Umbilical cord (tissue), 2 donors: ENCODE results near the gene S1PR4. TPM values are rescaled to one million over a fixed set of nuclear protein-coding genes. Genes with fewer than 3 reads are reported as not detected.

Experiments
- DNase-seq: peaks from one replicate; pipeline ENCODE4 v3.0.0-alpha.2; 2015; ENCODE audit warnings: low spot score
- total RNA-seq: library from RNA; depleted of rRNA; stranded (reverse); fragments of >200 nt; gene quantifications from one replicate; pipeline ENCODE4 v1.2.3, GENCODE V29; 2014; ENCODE audit warnings: low replicate concordance; ENCODE audit not compliant: insufficient read depth

Gene S1PR4, protein sequence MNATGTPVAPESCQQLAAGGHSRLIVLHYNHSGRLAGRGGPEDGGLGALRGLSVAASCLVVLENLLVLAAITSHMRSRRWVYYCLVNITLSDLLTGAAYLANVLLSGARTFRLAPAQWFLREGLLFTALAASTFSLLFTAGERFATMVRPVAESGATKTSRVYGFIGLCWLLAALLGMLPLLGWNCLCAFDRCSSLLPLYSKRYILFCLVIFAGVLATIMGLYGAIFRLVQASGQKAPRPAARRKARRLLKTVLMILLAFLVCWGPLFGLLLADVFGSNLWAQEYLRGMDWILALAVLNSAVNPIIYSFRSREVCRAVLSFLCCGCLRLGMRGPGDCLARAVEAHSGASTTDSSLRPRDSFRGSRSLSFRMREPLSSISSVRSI
- 1.7 TPM for total RNA-seq

DNA sequence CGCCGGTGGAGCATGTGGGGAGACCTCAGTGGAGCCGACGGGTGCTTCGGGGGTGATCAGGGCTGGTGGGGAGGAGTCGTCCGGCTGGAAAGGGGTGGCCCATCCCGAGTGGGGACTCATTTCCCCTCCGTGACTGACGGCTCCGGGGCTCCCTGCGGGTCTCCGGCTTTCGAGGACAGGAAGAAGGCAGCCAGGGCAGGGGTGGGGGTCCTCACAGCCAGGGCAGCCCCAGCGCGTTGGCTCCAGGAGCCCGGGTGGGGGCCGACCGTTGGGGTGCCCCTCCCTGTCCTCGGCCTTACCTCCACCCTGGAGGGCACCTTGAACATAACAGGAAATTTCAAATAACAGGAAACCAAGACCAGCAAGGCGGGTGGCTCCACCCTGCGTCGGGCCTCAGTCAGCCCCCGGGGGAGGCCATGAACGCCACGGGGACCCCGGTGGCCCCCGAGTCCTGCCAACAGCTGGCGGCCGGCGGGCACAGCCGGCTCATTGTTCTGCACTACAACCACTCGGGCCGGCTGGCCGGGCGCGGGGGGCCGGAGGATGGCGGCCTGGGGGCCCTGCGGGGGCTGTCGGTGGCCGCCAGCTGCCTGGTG, at the start of gene S1PR4:
Gene S1PR4, plus strand, starts transcription at position 393 of the 596 bp plus-strand sequence. Its CDS starts 24 bp downstream, at position 417.
- no peak for DNase-seq

DNA sequence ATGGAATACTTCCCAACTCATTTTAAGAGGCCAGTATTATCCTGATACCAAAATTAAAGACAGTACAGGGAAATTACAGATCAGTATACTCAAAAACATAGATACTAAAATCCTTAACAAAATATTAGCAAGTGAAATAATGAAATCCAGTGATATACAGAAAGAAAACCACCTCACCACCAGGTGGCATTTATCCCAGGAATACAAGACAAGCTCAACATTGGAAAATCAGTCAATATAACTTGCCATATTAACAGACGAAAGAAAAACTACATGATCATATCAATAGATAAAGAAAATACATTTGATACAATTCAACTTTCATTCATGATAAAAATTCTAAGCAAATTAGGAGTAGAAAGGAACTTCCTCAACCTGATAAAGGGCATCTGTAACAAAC, 49.5 kb upstream of the S1PR4 start:
- DNase-seq: no peak

- no peak for DNase-seq
Measured at GRCh38 chr19:3131168-3131567, 47.4 kb upstream of the S1PR4 start.

DNA sequence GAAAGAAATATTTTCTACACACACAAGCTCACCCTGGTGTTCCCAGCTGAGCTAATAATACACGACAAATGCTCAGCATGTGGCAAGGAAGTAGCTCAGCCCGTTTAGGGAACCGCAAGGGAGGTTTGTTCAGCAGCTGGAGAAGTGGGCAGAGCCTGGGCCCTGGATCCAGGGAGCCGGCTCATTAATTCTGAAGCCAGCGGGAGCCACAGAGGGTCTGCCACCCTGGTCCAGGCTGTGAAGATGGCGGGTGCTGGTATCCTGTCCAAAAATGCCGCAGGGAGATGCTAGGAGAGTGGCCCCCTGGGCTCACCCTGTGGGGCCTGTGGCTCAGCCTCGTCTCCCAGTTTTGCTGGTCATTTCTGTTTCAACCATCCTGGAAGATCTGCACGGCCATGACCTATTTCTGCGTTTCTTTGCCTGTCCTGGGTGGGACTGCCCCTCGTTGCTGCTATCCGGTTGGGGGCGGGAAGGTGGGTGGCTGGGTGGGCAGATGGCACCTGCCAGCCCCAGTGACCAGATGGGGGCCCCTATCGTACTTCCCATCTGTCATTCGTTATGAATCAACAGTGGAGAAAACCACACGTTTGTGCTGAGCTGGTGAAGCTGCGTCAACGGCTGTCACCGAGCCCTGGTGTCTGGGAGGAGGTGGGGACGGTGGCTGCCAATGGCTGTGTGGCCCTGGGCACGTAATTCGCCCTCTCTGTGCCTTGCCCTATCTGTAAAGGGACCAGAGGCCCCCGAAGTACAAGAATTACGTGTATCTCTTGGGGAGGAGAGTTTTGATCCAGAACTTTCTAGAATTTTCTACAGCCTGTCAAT, 45.4 kb upstream of the S1PR4 start:
- peak; percentile 24 for DNase-seq

DNA sequence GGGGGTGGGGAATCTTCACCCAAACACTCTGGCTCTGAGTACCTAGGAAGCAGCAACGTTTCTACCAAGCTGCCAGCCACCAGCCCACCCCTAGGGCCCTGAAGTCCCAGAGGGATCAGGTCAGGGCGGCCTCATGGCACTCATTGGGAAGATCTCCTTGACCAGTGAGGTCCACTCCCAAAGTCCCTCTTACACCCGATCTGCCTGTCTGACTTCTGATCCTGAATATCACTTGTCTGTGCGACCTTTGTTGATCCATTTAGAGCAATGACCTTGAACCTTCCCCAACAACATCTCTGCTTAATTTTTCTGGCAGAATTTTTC, 44.8 kb upstream of the S1PR4 start:
- no peak for DNase-seq

DNA sequence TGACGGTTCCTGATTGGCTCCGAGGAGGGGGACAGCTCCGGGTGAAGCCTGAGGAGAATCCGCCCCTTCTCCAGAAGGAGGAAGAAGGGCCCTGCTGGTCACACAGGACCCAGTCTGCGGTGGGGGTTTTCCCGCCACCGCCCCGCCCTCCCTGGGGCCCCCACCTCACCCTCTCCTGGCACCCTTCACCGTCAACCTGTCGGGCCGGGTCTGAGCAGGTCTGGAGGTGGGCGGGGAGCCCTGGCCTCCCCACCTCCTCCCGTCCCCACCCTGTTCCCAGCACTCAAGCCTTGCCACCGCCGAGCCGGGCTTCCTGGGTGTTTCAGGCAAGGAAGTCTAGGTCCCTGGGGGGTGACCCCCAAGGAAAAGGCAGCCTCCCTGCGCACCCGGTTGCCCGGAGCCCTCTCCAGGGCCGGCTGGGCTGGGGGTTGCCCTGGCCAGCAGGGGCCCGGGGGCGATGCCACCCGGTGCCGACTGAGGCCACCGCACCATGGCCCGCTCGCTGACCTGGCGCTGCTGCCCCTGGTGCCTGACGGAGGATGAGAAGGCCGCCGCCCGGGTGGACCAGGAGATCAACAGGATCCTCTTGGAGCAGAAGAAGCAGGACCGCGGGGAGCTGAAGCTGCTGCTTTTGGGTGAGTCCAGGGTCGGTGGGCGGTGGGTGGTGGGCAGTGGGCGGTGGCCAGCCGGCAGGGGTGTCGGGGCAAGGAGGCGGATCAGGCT, 42.4 kb upstream of the S1PR4 start, which contains the start of gene GNA15:
Gene GNA15, plus strand, starts transcription at position 73 of the 723 bp plus-strand sequence. Its CDS starts 418 bp downstream, at position 491.
- DNase-seq: no peak

DNA sequence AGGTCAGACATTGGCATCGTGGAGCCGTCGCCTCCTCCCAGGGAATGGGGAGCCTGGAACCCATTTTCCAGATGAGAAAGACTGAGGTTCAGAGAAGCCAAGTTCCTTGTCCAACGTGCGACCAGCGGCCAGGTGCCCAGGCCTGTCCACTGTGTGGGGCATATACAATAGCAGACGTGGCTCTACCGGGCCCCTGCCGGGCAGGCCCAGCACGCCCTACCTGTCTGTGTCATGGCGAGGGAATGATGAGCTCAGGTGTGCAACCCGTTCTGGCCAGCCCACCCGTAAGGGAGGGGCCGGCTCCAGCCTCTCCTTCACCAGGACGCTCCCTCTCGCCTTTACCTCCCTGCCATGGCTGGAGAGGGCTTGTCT, 41.9 kb upstream of the S1PR4 start:
- no peak for DNase-seq

DNA sequence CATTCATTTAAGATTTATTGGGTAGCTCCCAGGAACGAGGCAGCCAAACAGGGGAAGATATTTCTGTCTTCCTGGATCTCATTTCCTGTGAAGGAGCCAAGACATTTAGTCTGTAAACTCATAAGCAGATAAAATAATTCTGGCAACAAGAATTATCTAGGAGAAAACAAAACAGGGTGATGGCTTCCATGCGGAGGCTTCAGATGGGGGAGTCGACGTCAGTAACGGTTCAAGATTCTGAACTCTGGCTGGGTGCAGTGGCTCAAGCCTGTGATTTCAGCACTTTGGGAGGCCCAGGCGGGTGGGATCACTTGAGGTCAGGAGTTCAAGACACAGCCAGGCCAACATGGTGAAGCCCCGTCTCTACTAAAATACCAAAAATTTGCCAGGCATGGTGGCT, 41.5 kb upstream of the S1PR4 start:
- no peak for DNase-seq

DNA sequence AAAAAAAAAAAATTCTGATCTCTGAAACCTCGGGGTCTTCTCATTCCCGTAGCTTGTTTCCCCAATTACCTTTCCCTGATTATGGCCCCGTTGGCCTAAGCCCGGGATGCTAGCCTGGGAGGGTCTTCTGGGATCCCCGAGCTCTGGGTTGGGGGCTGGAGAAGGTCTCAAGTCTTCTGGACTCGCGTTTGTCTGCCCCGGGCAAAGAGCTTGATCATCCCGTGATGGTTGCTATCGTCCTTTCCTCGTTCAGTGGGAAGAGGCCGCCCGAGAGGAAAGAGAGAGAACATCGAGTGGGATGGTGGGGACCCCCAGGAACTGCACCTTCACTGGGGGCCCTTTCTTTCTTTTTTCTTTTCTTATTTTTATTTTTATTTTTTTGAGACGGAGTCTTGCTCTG, 40.3 kb upstream of the S1PR4 start:
- DNase-seq: no peak

DNA sequence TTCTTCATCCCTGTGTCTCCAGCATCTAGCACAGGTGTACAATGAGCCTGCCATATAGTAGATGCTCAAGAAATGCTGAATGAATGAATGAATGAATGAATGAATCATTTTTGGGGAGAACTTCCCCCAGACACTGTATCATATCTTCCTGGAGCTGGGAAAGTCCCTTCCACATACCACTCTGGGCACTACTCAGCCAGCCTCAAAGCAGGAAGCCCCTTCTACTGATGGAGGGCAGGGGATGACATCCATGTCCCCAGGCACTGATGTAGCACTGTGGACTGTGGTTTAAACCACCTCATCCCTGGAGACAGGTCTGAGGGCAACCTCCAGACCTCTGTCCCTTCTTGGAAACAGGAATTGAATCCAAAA, 37.9 kb upstream of the S1PR4 start:
- no peak for DNase-seq

- DNase-seq: no peak
Measured at GRCh38 chr19:3142292-3142670, 36.3 kb upstream of the S1PR4 start.

GRCh38 chr19:3142781-3143337, 35.7 kb upstream of the S1PR4 start:
- no peak for DNase-seq

DNA sequence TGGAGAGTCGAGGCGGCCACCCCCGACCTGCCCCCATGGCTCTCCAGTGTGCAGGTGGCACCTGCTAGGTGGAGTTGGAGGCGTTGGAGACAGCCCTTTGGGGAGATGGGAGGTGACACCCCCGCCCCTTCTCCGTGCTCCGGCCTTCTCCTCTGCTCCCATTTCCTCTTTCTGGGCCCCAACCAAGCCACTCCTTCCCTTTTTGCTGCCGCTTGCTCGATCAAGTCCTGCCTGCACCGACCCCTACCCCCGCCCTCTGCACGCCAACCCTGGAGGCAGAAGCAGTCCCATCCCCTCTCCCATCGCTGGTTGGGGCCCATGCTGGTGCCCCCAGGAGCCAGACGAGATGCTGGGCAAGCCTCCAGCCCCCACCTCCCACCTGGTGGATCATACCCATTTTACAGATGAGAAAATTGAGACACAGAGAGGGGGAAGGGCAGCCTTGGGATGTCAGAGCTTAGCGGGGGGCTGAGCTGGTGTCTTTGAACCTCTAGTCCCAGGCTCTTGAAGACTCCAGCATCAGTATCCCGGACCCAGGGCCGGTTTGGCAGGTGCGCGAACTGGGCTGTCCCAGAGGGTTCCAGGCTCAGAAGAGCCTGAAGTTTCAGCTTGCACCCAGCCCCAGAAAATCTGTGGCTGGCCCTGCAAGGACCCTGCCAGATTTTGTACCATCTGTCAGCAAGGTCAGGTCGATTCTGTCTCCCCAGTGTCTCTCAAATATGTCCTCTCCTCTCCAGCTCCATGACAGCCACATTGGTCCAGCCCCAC, 32.5 kb upstream of the S1PR4 start:
- no peak for DNase-seq

DNA sequence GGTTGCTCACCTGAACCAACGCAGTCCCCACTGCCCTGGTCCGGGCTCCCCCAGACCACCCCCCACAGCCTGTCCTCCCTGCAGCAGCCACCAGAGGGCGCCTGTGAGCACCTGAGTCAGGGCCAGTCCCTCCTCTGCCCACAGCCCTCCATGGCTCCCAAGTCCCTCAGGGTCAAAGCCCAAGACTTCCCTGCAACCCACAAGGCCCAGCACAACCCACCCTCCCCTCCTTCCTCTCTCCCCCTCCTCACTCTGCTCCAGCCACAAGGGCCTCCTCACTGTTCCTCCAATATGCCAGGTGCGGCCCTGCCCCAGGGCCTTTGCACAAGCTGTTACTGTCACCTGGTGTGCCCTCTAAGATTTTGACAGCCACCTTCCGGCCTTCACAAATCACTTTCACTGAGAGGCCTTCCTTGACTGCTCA, 31.9 kb upstream of the S1PR4 start:
- DNase-seq: no peak

DNA sequence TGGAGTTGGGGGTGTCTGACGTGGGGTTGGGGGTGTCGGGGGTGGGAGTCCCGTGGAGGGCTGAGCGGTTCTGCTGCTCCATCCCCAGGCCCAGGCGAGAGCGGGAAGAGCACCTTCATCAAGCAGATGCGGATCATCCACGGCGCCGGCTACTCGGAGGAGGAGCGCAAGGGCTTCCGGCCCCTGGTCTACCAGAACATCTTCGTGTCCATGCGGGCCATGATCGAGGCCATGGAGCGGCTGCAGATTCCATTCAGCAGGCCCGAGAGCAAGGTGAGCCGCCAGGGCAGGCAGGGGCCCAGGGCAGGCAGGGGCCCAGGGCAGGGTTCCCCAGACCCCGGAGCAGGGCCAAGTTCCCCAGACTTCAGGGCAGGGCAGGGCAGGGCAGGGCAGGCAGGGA, 30.1 kb upstream of the S1PR4 start:
- no peak for DNase-seq

DNA sequence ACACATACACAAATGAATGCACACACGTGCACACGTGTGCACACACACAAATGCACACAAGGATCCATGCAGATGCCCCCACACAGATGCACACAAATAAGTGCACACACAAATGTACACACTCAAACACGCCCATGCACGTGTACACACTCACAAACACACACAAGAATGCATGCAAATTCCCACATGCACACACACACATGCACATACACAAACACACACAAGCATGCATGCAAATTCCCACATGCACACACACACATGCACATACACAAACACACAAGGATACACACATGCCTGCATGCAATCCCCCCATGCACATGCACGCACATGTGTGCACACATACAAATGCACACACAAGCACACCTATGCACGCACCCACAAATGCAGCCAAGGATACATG, 29.5 kb upstream of the S1PR4 start:
- no peak for DNase-seq

GRCh38 chr19:3149526-3150505, 28.8 kb upstream of the S1PR4 start:
- DNase-seq: no peak

DNA sequence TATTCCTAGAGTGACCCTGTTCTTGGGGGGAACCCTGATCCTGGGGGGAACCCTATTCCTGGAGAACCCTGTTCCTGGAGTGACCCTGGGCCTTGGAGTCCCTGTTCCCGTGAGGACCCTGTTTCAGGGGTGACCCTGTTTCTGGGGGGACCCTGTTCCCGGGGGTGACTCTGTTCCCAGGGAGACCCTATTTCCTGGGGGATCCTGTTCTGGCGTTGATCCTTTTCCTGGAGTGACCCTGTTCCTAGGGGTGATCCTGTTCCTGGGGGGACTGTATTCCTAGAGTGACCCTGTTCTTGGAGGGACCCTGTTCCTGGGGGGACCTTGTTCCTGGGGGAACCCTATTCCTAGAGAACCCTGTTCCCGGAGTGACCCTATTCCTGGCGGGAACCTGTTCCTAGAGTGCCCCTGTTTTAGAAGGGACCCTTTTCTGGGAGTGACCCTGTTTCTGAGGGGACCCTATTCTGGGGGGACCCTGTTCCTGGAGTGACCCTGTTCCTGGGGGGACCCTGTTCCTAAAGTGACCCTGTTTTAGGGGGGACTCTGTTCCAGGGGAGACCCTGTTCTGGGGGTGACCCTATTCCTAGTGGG, 27.7 kb upstream of the S1PR4 start:
- DNase-seq: no peak
